ENCODE results near the gene PLEKHH1.

Gene PLEKHH1

DNA sequence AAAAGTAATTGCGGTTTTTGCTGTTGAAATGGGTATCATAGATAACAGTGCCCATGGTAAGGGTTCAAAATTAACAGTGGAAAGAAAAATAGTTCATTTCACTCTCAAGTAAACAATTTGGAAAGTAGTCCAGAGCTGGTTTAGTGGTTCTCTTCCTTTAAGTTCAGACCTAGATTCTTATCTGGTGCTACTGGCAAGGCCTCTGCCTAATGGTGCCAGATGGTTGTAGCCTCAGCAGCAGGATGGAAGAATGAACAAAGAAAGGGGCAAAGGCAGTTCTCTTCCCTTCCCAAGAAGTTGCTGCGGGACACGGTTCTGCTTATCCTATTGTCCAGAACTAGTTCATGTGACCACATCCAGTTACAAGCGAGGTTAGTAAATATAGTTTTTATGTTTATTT, 97.1 kb downstream of the PLEKHH1 start:
- DNase-seq (ENCODE audit: low spot score), result no peak

DNA sequence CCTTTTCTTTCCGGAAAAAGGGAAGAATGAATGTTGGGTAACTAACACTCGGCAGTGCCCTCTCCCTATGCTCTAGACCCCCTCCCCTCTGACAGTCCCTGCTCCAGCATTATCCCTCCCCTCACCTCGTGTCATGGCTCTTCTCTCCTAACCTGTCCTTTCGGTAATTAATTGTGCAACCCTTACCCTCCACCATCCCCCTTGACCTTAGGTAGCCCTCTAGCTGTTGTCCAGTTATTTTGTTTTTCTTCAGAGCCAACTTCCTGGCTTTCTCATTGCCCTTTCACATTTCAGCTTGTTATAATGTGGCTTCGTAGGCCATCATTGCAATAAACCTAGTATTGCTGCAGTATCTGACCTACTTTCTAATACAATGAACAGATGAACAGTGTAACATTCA, 97.8 kb downstream of the PLEKHH1 start:
- no peak for DNase-seq (ENCODE audit: low spot score)

- DNase-seq (ENCODE audit: low spot score), result no peak
Measured at GRCh38 chr14:67633451-67634147, 100.5 kb downstream of the PLEKHH1 start.

GRCh38 chr14:67636361-67636919, 103.3 kb downstream of the PLEKHH1 start:
- DNase-seq (ENCODE audit: low spot score), result no peak

DNA sequence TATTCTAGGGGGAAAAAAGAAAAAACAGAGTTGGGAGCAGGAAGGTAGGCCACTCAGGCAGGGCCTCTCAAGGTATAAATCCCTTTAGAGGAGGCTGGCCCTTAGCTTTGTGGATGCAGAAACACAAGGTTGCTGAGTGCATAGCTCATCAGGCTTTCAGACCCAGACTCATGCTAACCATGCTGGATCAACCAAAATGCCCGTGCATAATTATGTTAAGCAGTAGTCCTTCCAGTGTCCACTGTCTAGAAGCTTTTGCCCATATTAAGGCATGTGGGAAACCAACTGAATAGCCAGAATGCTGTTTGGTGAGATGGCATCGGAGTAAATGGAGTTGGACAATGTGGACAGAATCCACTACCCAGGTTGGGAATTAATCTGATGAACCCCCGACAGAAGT, 105.6 kb downstream of the PLEKHH1 start:
- no peak for DNase-seq (ENCODE audit: low spot score)

Measured in left forelimb (tissue), 1 donor.